CD14-positive monocyte (primary cell): Measurements from ENCODE around the gene EIF1B. TPM values are rescaled to one million over a fixed set of nuclear protein-coding genes. Genes with fewer than 3 reads are reported as not detected.

Experiments used
- DNase-seq, 3 donors: peaks; one replicate each; pipeline ENCODE4 v3.0.0-alpha.2; 2011 to 2022
- H2AFZ ChIP-seq: 2 replicates; pipeline ENCODE4 v1.6.0; 2012; ENCODE audit warnings: mild to moderate bottlenecking, low read depth, low read length, inconsistent platforms; ENCODE audit not compliant: insufficient read depth, poor library complexity, severe bottlenecking
- H3K27ac ChIP-seq, 2 donors: 1 replicate in 1 of 2; 2 replicates in 1 of 2; pipeline ENCODE4 v1.5.1; 2012 to 2013; ENCODE audit warnings: low read length in 2 of 2, control low read depth in 1 of 2, inconsistent platforms in 1 of 2, low read depth in 1 of 2, mild to moderate bottlenecking in 1 of 2
- H3K27me3 ChIP-seq, 2 donors: one replicate each; pipeline versions ENCODE4 v1.6.0 to v1.6.1; 2011 to 2013; ENCODE audit warnings: low read length in 2 of 2; ENCODE audit not compliant: control insufficient read depth in 2 of 2, insufficient read depth in 2 of 2
- H3K36me3 ChIP-seq, 2 donors: replicated peaks in 1 of 2; 1 replicate in 1 of 2; 2 replicates in 1 of 2; pipeline versions ENCODE4 v1.5.1 to v1.6.1; 2012 to 2013; ENCODE audit warnings: low read length in 2 of 2, control low read depth in 1 of 2, inconsistent platforms in 1 of 2, mild to moderate bottlenecking in 1 of 2; ENCODE audit not compliant: insufficient read depth in 2 of 2, control insufficient read depth in 1 of 2
- H3K4me1 ChIP-seq, 2 donors: 1 replicate in 1 of 2; 2 replicates in 1 of 2; pipeline versions ENCODE4 v1.5.1 to v1.6.1; 2012 to 2013; ENCODE audit warnings: low read length in 2 of 2, control low read depth in 1 of 2, inconsistent platforms in 1 of 2, mild to moderate bottlenecking in 1 of 2, moderate library complexity in 1 of 2; ENCODE audit not compliant: insufficient read depth in 2 of 2, control insufficient read depth in 1 of 2
- H3K4me2 ChIP-seq: replicated peaks from 2 replicates; pipeline ENCODE3; 2012; ENCODE audit warnings: low read length, moderate library complexity, mild to moderate bottlenecking; ENCODE audit not compliant: poor library complexity, severe bottlenecking; ENCODE audit errors: extremely low read depth
- H3K4me3 ChIP-seq, 3 experiments: fragments of 200-600 bp in 1 of 3; sonication (generic) in 1 of 3; replicated peaks in 1 of 3; 1 replicate in 2 of 3; 2 replicates in 1 of 3; pipeline ENCODE4 v1.5.1; 2011 to 2013; ENCODE audit warnings: low read length in 3 of 3, mild to moderate bottlenecking in 3 of 3, control low read depth in 2 of 3, low read depth in 2 of 3, inconsistent platforms in 1 of 3, moderate library complexity in 1 of 3
- H3K79me2 ChIP-seq: 2 replicates; pipeline ENCODE4 v1.6.0; 2012; ENCODE audit warnings: mild to moderate bottlenecking, control low read depth, inconsistent platforms, low read length, moderate library complexity; ENCODE audit not compliant: insufficient read depth
- H3K9ac ChIP-seq: 2 replicates; pipeline ENCODE4 v1.6.0; 2017; ENCODE audit warnings: low read length, mild to moderate bottlenecking; ENCODE audit not compliant: insufficient read depth, poor library complexity, severe bottlenecking
- H3K9me3 ChIP-seq, 2 donors: replicated peaks in 1 of 2; 1 replicate in 1 of 2; 2 replicates in 1 of 2; pipeline versions ENCODE4 v1.5.1 to v1.6.1; 2012 to 2013; ENCODE audit warnings: low read length in 2 of 2, control low read depth in 1 of 2; ENCODE audit not compliant: control insufficient read depth in 1 of 2, insufficient read depth in 1 of 2
- H4K20me1 ChIP-seq: 2 replicates; pipeline ENCODE4 v1.6.0; 2012; ENCODE audit warnings: mild to moderate bottlenecking, low read length, control low read depth, moderate library complexity; ENCODE audit not compliant: insufficient read depth
- H3K27ac Mint-ChIP-seq, 7 donors: one replicate each; pipeline ENCODE4 v1.8.0; 2020; ENCODE audit warnings: mild to moderate bottlenecking in 7 of 7, mixed read lengths in 7 of 7, moderate library complexity in 6 of 7, inconsistent platforms in 2 of 7
- H3K27me3 Mint-ChIP-seq, 3 donors: one replicate each; pipeline ENCODE4 v1.8.0; 2021 to 2022; ENCODE audit warnings: low read depth in 3 of 3, mild to moderate bottlenecking in 3 of 3, mixed read lengths in 3 of 3, moderate library complexity in 3 of 3, inconsistent platforms in 1 of 3
- H3K36me3 Mint-ChIP-seq, 2 donors: one replicate each; pipeline ENCODE4 v1.8.0; 2020; ENCODE audit warnings: mixed read lengths in 2 of 2, inconsistent platforms in 1 of 2, mild to moderate bottlenecking in 1 of 2
- H3K4me1 Mint-ChIP-seq: one replicate; pipeline ENCODE4 v1.8.0; 2020; ENCODE audit warnings: mild to moderate bottlenecking, mixed read lengths
- H3K4me3 Mint-ChIP-seq, 2 donors: one replicate each; pipeline ENCODE4 v1.8.0; 2020; ENCODE audit warnings: mild to moderate bottlenecking in 2 of 2, mixed read lengths in 2 of 2, moderate library complexity in 1 of 2
- H3K9me3 Mint-ChIP-seq, 7 donors: one replicate each; pipeline ENCODE4 v1.8.0; 2020 to 2022; ENCODE audit warnings: mixed read lengths in 7 of 7, mild to moderate bottlenecking in 6 of 7, moderate library complexity in 6 of 7, inconsistent platforms in 2 of 7
- CTCF ChIP-seq: fragments of 200-600 bp; IDR thresholded peaks from one replicate; pipeline ENCODE4 v1.8.0; 2022; ENCODE audit warnings: antibody characterized with exemption, mild to moderate bottlenecking
- WGBS: methylation state at CpG from one replicate; pipeline ENCODE4 v1.1.5; 2013; ENCODE audit warnings: missing lambda C conversion rate; ENCODE audit not compliant: insufficient coverage; 5-methylcytosine and 5-hydroxymethylcytosine counted together
- intact Hi-C, 2 donors: fragments of 100-400 bp; cut with micrococcal nuclease; formaldehyde crosslinking; loops; one replicate each; pipeline versions ENCODE4 v1.15.0 to v1.15.1; 2023
- polyA plus RNA-seq, 3 donors: library from polyadenylated mRNA; depleted of rRNA in 1 of 3; unstranded in 2 of 3; stranded (reverse) in 1 of 3; fragments of 300-500 nt in 2 of 3; fragments of >200 nt in 1 of 3; fragmentation: Illumina TruSeq in 2 of 3; gene quantifications; 1 replicate in 2 of 3; 2 replicates in 1 of 3; pipeline ENCODE4 v1.2.3, GENCODE V29; 2012 to 2021

Gene EIF1B
- polyA plus RNA-seq, 3 donors, result 51.8 to 95.4 (median 70.8) TPM

GRCh38 chr3:40308725-40309417 is 636 bp upstream of the EIF1B start:
- DNase-seq, result no peak
- Histone ChIP-seq H2AFZ (peak overlapping the region; percentile 93), H3K4me1 (peaks cover 27 to 36% of the 10 kb centered on the region in 2 donors), H4K20me1 (no peaks in the 10 kb centered on the region), H3K4me3 (peak overlapping the region; percentile 63 to 94 (median 93)), H3K36me3 (peaks cover 19 to 30% of the 10 kb centered on the region in 2 donors), H3K79me2 (peaks cover 28% of the 10 kb centered on the region), H3K9ac (peak overlapping the region; percentile 96), H3K9me3 (no peaks in the 10 kb centered on the region), H3K27ac (peak overlapping the region; percentile 92 to 93), H3K27me3 (no peaks in the 10 kb centered on the region), H3K4me2 (peak overlapping the region; percentile 76)
- intact Hi-C loops, result loop anchor here in 1 of 2 donors (5.0 kb wide), 1 partner anchor 143 kb away; no protein-coding TSS in a partner anchor
- Mint-ChIP-seq H3K9me3 (no peaks in the 10 kb centered on the region), H3K27me3 (no peaks in the 10 kb centered on the region), H3K4me1 (peaks cover 30% of the 10 kb centered on the region), H3K36me3 (peaks cover 28 to 29% of the 10 kb centered on the region in 2 donors), H3K4me3 (peak overlapping the region; percentile 89 to 98), H3K27ac (peak overlapping the region; percentile 97 to 100 (median 99))
- TF ChIP-seq CTCF, result no peak
- WGBS, result 28% methylated on average over 16 of the region's 20 CpGs

- no peak for TF ChIP-seq CTCF
- Histone ChIP-seq H2AFZ (peak overlapping the region; percentile 84), H3K27me3 (no peaks in the 10 kb centered on the region), H3K4me1 (peaks cover 39 to 47% of the 10 kb centered on the region in 2 donors), H3K79me2 (peaks cover 28% of the 10 kb centered on the region), H3K4me2 (peak overlapping the region; percentile 76), H3K4me3 (peak overlapping the region; percentile 80 to 94 (median 93)), H3K9me3 (no peaks in the 10 kb centered on the region), H4K20me1 (no peaks in the 10 kb centered on the region), H3K36me3 (peaks cover 19 to 30% of the 10 kb centered on the region in 2 donors), H3K27ac (peak overlapping the region; percentile 92 to 93), H3K9ac (peak overlapping the region; percentile 96)
- WGBS, result 0% methylated on average over 39 of the region's 49 CpGs
- DNase-seq, result peak in 1 of 3 donors; percentile 47
- intact Hi-C loops, result loop anchor here (5.0 to 10.0 kb wide), 3 partner anchors 142 to 1655 kb away; partner anchors contain the start of genes RPL14 (in 1 of the 2) and ULK4 (in 1 of the 2)
- Mint-ChIP-seq H3K4me3 (peak overlapping the region; percentile 98 to 99), H3K27me3 (no peaks in the 10 kb centered on the region), H3K36me3 (peaks cover 28 to 29% of the 10 kb centered on the region in 2 donors), H3K4me1 (peaks cover 40% of the 10 kb centered on the region), H3K9me3 (no peaks in the 10 kb centered on the region), H3K27ac (peak overlapping the region; percentile 97 to 100 (median 99))
Observed at GRCh38 chr3:40309925-40310695, 603 bp downstream of the EIF1B start.
